Measurements from ENCODE around the gene EXOSC5.
"Not testable (repeated sequence)": the region's sequence is repeated elsewhere in the genome, so short reads cannot be mapped to it uniquely, and the experiment has no call there.

The EXOSC5 gene

DNA sequence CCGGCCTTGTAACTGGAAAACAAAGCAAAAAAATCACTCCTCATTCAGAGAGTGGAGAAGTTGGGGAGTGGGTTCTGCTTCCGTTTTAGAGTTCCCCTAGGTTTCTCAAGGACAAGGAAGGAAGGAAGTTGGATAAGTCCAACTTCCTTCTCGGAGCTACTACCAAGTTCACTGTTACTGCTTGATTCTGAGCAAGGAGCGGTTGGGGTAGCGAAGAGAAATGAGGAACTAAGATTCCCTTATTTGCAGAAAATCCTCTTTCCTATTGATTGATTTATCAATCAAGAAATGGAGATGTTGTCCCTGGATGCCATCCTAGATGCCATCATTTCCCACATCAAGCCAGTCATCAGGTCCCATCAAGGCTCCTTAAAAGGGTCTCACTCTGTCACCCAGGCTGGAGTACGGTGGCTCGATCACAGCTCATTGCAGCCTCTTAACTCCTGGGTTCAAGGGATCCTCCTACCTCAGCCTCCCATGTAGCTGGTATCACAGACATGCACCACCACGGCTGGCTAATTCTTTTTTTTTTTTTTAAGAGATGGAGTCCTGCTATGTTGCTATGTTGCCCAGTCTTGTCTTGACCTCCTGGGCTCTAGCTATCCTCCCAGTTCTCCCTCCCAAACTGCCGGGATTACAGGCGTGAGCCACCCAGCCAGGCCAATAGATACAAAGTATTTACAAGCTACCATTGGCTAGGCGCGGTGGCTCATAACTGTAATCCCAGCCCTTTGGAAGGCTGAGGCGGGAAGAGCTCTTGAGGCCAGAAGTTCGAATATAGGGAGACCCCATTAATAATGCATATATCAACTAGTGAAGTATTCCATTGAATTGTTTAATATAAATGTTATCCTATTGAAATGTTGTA is 32.4 kb downstream of the EXOSC5 start:
- no peak for DNase-seq

DNA sequence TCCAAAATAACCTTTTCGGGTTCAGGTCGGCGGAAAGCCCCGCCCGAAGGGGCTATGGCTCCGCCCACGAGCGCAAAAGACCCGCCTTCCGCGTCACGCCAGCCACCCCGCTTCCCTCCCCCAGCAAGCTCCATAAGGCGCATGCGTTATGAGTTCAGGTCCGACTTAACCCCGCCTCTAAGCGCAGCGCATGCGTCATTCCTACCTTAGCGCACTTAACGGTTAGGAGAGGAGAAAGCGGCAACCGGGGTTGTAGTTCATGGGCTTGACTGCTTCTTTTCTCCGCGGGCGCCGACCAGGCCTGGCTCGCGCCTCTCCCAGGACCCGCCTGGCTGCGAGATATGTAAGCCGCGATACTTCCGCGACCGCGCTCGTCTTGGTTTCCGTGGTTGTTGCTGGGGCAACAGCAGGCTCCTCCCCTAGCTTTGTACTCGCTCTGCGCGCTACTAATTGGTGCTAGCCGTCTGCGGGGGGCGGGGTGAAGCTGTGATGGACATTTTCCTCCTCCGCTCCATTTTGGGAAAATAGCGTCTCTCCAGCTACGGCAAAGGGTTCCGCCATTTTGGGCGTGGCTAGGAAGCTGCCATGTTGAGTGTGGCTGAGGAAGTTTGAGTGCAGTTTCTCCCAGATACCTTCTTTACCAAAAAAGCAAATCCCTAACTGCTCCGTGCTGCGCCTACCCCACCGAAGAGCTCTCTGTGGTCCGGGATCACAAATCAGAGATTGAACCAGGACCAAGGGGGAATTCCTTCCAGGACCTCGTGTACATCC is 33.2 kb downstream of the EXOSC5 start, which contains the start of gene B9D2:
Gene B9D2, minus strand, starts transcription at position 397 of the 771 bp plus-strand sequence. CDS start 630 bp downstream, outside the sequence.
- peak; percentile 98 for DNase-seq

DNA sequence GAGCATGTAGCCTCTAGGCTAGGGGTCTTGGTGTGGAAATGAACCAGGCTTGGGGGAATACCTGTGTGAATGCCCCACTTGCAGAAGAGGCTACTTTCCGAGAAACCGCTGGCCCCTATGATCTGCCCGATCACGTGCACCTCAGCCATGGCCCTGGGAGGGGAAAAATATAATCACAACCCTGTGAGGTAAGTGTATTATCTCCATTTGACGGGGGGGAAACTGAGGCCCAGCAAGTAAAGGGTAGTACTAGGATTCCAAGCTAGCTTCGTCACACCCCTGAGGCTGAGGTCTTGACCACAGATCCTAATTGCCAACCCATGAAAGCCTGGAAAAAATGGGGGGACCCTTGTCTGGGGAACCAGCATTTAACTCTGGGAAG is 33.8 kb downstream of the EXOSC5 start:
- DNase-seq = no peak

DNA sequence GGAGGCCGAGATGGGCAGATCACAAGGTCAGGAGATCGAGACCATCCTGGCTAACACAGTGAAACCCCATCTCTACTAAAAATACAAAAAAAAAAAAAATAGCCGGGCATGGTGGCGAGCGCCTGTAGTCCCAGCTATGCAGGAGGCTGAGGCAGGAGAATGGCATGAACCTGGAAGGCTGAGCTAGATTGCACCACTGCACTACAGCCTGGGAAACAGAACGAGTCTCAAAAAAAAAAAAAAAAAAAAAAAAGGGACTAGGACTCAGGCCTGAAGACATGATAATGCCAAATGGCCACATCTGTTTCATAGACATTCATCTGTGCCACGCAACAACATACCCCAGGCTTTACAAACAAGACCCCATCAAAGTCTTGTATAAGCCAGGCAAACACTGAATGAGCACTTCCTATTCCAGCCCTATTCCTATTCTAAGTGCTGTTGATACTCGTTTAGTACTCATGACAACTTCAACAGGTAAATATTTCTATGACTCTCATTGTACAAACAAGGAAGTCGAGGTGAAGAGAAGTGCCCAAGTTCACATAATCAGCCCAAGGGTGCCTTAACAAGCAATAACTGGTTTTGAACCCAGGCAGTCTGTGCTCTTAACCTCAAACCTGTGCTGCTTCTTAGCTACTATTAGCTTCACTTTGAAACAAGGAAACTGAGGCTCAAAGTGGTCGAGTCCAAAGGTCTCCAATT is 34.9 kb downstream of the EXOSC5 start:
- DNase-seq = no peak

DNA sequence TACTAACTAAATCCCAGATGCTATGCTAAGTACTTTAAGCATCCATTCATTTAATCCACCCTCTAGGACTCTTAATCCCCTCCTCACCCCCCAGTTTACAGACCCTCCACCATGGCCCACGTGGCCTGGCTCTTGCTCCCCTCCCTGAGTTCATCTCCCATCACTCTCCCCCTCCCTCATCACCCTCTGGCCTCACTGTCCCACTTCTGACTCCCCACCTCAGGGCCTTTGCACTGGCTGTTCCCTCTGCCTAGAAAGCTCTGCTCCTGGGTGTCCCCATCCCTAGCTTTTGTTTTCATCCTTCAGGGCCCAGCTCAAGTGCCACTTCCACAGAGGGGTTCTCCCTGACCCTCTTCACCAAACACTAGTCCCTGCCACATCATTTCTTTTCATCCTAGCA is 37.4 kb downstream of the EXOSC5 start:
- no peak for DNase-seq

DNA sequence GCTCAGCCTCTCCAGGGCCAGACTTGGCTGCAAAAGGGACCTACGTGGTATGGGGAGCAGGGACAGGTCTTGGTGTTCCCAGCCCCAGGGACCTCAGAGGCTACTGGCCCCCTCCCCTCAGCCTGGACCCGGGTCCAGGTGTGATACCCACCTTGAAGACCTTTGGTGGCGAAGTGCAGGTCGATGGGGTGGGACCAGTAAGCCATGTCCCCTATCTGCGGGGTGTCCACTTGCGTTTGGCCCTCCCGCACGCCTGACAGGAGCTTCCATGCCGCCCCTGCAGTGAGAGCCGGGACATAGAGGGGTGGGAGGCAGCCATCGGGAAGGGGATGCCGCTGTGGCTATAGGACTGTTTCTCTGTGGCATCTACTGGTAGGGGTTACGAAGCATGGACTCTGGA is 39.4 kb downstream of the EXOSC5 start:
- no peak for DNase-seq

DNA sequence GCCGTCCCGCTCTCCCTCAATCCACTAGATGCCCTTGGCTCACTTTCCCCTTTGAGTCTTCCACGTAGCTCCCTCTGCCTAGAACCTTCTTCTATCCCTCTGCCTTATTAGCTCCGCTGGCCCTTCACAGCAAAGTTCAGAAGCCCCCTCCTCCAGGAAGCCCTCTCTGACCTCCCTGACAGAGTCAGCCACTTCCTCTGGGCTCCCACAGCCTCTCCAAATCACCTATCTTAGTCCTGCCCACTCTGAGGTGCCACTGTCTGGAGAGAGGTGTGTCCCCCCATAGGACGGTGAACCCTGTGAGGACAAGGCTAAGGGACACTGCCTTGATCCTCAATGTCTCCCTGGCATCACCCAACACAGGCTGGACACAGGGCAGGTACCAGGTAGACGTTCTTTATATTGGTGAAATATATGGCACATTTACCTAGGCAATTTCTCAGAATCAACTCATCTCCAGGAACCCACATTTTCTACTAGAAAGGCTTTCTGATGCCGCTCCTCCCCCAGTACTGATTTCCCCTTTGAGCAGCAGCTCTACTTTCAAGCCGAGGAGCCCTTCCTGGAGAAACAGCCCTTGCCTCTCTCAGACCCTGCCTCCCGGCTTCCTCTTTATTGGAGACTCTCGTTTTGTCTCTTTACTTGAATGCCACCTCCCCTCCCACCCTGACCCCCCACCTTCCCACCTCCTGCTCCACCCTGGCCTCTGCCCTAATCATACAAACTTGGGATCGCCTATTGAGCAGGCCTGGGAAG is 40.0 kb downstream of the EXOSC5 start:
- no peak for DNase-seq

DNA sequence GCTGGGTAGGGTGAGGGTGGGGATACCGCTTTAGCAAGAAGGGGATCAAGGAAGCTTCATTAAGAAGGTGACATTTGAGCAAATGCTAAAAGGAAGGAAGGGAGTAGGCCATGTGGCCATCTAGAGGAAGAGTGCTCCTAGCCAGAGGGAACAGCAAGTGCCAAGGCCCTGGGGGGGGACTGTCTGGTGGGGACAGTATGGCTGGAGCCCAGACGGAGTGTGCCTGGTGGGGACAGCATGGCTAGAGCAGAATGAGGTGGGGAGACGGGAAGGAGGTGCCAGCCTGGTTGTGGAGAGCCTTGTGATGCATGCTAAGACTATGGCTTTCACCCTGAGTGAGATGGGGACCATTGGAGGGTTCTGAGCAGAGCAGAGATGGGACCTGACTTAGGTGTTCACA is 41.4 kb downstream of the EXOSC5 start:
- no peak for DNase-seq

DNA sequence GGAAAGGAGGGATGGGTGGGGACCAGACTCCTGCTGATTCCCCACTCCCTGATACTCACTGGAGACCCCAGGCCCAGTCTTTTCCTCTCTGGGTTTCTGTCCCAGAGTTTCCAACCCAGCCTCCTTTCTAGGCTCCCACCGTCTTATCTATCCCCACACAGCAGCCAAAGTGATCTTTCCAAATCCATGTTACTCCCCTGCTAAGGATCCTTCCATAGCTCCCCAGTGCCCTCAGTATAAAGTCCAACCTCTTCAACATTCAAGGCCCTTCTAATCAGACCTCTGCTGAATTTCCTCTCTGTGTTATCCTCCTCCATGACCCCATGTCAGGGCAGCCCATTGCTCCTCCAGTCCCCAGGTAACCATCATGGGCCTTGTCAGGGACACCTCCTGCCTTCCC is 42.1 kb downstream of the EXOSC5 start:
- no peak for DNase-seq

DNA sequence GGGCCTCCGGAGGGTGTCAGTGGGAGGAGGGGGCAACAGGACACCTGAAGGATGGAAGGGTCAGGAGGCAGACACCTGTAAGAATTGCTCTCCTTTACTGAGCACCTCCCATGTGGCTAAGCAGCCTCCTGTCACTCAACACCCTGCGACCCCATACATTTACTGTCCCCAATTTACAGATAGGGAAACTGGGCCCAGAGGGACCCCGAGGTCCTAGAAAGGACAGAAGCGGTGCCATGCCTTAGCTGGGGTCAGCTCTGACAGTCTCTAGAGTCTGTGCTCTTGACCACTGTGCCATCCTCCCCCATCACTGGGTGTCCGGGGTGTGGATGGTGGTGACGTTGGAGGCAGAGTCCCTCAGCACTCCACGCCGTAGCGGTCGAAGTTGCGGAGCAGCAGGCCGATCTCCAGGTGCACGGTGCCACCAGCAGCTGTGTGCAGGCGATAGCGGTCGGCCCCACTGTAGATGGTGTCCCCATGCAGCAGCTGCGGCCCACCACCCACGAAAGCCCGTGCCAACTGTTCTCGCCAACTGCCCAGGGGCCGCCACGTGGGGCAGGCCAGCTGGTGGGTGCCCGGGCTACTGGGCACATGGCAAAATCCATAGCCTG is 42.7 kb downstream of the EXOSC5 start:
- no peak for DNase-seq

DNA sequence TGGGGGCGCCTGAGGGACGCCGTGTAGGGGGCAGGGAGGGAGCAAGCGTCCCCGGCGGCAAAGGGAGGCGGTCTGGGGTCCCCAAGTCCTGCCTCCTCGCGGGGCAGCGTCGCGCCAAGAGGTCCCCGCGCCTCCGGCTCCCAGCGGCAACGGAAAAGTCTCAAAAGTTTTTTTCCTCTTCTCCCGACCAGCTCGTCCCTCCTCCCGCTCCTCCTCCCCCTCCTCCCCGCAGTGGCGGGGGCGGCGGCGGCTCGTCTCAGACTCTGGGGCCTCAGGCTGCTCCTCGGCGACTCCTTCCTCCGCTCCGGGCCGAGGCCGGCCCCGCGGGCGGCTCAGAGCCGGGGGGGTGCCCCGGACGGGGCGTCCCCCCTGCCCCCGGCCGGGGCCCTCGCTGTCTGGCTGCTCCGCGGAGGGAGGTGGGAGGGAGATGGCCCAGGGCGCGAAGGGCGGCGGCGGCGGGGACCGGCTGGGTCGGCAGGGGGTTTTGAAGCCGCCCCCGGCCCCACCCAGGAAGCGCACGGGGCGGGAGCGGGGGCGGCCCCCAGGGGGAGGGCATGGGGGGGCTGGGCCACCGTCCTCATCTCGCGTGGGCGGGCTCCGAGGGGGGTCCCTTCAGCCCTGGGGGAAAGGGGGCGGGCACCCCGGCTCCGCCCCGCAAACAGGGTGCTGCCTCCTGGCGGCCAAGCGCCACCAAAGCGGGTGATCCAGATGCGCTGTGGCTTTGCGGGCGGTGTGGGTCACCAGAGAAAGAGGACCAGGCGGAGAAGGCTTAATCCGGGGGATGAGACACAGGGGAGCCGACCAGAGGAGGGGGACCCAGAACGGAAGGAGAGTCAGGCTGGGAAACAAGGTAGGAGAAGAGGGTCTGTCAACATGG is 43.5 kb downstream of the EXOSC5 start, which contains the start of gene TGFB1:
Gene TGFB1, minus strand, starts transcription at position 457 of the 877 bp plus-strand sequence. CDS start 878 bp downstream, outside the sequence.
- DNase-seq = no peak

DNA sequence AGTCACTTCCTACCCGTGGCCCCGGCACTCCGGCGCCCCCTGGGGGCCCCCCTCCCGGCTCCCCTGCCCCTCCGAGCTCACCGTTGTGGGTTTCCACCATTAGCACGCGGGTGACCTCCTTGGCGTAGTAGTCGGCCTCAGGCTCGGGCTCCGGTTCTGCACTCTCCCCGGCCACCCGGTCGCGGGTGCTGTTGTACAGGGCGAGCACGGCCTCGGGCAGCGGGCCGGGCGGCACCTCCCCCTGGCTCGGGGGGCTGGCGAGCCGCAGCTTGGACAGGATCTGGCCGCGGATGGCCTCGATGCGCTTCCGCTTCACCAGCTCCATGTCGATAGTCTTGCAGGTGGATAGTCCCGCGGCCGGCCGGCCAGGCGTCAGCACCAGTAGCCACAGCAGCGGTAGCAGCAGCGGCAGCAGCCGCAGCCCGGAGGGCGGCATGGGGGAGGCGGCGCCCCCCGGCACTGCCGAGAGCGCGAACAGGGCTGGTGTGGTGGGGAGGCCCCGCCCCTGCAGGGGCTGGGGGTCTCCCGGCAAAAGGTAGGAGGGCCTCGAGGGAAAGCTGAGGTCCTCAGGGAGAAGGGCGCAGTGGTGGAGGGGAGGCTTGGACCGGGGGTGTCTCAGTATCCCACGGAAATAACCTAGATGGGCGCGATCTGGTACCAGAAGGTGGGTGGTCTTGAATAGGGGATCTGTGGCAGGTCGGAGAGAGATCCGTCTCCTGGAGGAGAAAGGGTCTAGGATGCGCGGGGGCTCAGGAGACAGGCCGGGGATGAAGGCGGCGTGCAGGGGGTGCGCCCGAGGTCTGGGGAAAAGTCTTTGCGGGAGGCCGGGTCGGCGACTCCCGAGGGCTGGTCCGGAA is 44.3 kb downstream of the EXOSC5 start:
- DNase-seq = no peak

DNA sequence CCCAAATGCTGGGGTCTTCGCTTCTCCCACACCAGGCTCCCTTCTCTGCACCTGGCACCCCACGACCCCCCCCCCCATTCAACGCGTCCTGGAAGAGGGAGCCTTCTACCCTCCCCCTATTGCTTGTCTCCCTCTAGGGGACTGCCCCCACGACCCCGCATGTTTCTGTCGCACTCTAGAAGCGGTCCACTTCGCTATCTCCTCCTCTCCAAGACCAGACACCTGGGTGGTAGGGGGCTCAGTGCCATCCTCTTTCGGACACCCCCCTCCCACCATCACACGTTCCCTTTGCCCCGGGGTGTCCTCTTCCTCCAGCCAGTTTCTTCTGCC is 44.9 kb downstream of the EXOSC5 start:
- DNase-seq = no peak

DNA sequence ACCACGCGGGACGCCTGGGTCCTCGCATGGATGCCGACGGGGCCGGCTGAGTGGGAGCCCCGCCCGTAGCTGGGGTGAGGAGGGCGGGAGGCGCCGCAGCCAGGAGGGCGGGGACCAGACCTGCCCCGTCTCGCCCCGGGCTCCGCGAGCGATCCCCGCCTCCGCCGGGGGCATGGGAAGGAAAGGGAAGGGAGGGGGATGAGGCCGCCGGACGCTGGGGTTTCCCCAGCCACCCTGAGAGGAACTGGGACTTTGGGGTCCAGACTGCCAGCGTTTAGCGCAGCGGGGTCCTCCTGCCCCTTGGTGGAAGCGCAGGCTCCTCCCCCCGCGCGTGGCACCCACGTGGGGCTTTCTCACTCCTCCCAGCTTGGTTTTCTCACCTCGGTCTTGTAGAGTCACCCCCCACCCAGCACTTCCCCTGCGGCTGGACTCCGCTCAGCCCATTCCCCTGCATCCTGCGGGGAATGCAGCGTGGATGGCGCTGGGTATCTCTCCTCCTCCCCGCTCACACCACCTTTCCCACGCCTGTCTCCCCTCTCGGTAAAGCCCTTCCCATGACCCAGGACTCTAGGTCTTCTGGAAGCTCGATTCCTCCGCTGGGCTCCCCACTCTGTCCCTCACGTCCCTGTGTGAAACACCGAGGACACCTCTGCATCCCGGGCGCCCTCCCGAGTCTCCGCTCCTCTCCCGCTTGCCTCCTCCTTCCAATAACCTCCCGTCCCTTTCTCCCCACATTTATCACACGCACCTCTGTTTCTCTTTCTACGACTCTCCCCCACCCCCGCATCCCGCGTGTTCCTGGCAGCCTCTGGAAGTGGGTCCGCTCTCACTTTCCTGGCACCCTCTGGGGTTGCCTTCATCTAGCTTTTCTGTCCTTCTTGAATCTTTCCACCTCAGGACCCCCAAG is 45.6 kb downstream of the EXOSC5 start:
- DNase-seq = no peak

DNA sequence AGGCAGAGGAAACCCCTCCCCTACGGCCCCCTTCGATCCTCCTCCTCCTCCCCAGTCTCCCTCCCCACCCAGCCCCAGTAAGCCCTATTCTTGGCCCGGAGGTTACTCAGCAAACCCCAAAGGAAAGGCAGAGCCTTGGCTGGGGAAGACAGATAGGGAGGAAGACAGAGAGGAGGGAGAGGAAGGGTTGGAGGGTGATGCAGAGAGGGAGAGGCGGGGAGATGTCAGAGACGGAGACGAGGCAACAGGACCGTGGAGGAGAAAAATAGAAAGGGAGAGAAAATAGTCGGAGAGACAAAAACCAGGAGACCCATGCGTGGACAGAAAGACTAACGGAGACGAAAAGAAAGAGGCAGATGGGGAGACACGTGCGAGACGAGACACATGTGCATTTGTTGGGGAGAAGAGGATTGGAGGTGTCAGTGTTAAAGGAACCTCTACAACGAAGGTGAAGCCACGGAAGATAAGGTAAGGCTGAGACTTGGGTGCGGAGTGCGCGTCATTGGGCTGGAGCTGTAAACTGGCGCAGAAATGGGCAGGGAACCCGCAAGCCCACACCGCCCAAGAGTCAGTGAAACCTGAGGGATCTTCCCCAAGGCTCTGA is 46.3 kb downstream of the EXOSC5 start:
- no peak for DNase-seq

DNA sequence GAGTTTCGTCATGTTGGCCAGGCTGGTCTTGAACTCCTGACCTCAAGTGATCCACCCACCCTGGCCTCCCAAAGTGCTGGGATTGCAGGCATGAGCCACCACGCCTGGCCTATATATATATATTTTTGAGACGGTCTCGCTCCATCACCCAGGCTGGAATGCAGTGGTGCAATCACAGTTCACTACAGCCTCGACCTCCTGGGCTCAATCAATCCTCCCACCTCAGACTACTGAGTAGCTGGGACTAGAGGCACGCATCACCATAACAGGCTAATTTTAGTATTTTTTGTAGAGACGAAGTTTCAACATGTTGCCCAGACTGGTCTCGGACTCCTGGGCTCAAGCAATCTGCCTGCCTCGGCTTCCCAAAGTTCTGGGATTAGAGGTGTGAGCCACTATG is 50.2 kb downstream of the EXOSC5 start:
- not testable (repeated sequence) for DNase-seq

DNA sequence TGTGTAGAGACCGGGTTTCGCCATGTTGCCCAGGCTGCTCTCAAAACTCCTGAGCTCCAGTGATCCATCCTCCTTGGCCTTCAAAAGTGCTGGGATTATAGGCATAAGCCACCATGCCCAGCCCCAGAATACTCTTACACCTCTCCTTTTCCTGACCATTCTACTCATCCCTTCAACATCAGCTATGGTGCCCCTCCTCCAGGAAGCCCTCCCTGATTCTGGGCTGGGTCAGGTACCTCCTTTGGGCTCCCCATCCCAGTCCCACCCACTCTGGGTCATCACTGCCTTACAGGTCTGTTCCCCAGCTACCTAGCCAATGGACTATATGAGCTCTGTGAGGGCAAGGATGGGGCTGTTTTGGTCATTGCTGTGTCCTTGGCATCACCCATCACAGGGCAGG is 53.0 kb downstream of the EXOSC5 start:
- DNase-seq = no peak

DNA sequence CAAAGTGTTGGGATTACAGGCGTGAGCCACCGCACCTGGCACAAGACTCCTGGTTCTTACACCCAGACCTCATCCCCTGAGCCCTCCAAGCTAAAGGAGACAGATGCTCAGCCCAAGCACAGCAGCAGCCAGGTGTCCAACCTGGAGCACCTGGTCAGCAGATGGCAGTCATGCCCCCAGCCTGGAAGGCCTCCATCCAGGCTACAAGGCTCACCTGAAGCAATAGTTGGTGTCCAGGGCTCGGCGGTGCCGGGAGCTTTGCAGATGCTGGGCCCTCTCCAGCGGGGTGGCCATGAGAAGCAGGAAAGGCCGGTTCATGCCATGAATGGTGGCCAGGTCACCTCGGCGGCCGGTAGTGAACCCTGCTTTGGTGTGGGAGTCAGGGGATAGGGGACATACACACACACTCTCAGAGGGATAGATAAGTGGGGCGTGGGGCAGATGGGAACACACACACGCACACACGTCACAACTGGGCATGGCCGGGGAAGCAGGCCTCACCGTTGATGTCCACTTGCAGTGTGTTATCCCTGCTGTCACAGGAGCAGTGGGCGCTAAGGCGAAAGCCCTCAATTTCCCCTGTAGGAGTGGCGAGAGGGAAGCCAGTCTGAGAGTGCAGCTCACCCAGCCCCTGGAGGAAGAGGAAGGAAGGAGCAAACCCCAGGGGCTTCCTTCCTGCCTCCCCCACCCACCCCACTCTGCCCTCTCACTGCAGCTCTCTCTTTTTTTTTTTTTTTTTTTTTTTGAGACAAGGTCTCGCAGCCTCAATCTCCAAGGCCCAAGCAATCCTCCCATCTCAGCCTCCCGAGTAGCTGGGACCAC is 55.3 kb downstream of the EXOSC5 start:
- no peak for DNase-seq

All from NCI-H1048 (cell line).